Measurements from ENCODE around the gene PTGDS.

Gene PTGDS

GRCh38 chr9:136973618-136974617 is 3.4 kb upstream of the PTGDS start:
- no peak for DNase-seq (ENCODE audit: low read depth)

- DNase-seq (ENCODE audit: low read depth) = no peak
Measured at GRCh38 chr9:136974817-136975535, 2.3 kb upstream of the PTGDS start.

GRCh38 chr9:136975644-136976043 is 1.7 kb upstream of the PTGDS start:
- no peak for DNase-seq (ENCODE audit: low read depth)

GRCh38 chr9:136977649-136978072 is 357 bp downstream of the PTGDS start:
- DNase-seq (ENCODE audit: low read depth) = no peak

- DNase-seq (ENCODE audit: low read depth) = peak; percentile 61
Measured at GRCh38 chr9:136978073-136978864, 965 bp downstream of the PTGDS start.

GRCh38 chr9:136978865-136979544 is 1.7 kb downstream of the PTGDS start:
- no peak for DNase-seq (ENCODE audit: low read depth)

GRCh38 chr9:136979769-136980587 is 2.7 kb downstream of the PTGDS start:
- DNase-seq (ENCODE audit: low read depth) = no peak

- no peak for DNase-seq (ENCODE audit: low read depth)
Measured at GRCh38 chr9:136980669-136981478, 3.6 kb downstream of the PTGDS start.

GRCh38 chr9:136981588-136982231 is 4.4 kb downstream of the PTGDS start:
- no peak for DNase-seq (ENCODE audit: low read depth)

GRCh38 chr9:136982232-136983051 is 5.1 kb downstream of the PTGDS start, which contains the start of gene LCNL1:
Gene LCNL1, plus strand, starts transcription at chr9:136982993. Its CDS starts 594 bp downstream, at chr9:136983587.
- no peak for DNase-seq (ENCODE audit: low read depth)

GRCh38 chr9:136983167-136983566 is 5.9 kb downstream of the PTGDS start:
- no peak for DNase-seq (ENCODE audit: low read depth)

- no peak for DNase-seq (ENCODE audit: low read depth)
Measured at GRCh38 chr9:136983656-136984314, 6.5 kb downstream of the PTGDS start.

GRCh38 chr9:136984464-136985026 is 7.2 kb downstream of the PTGDS start:
- no peak for DNase-seq (ENCODE audit: low read depth)

- no peak for DNase-seq (ENCODE audit: low read depth)
Measured at GRCh38 chr9:136985027-136985602, 7.8 kb downstream of the PTGDS start.

- no peak for DNase-seq (ENCODE audit: low read depth)
Measured at GRCh38 chr9:136985853-136986252, 8.5 kb downstream of the PTGDS start.

GRCh38 chr9:136988872-136989271 is 11.6 kb downstream of the PTGDS start:
- DNase-seq (ENCODE audit: low read depth) = no peak
